NCI-H2196 (cell line): Measurements from ENCODE around the gene MAD1L1.
"Not testable (repeated sequence)": the region's sequence is repeated elsewhere in the genome, so short reads cannot be mapped to it uniquely, and the experiment has no call there.

Experiments
- DNase-seq: peaks from one replicate; lab custom pipeline; 2025; ENCODE audit not compliant: unreplicated experiment; lab: John Stamatoyannopoulos, UW

The MAD1L1 gene

GRCh38 chr7:2005786-2006185 is 227.0 kb downstream of the MAD1L1 start:
- no peak for DNase-seq

GRCh38 chr7:2004841-2005725 is 227.7 kb downstream of the MAD1L1 start:
- DNase-seq = no peak

- no peak for DNase-seq
Observed at GRCh38 chr7:2003931-2004812, 228.6 kb downstream of the MAD1L1 start.

GRCh38 chr7:2003451-2003930 is 229.3 kb downstream of the MAD1L1 start:
- no peak for DNase-seq

- DNase-seq = no peak
Observed at GRCh38 chr7:2002561-2003450, 229.9 kb downstream of the MAD1L1 start.

- no peak for DNase-seq
Observed at GRCh38 chr7:2001601-2002442, 230.9 kb downstream of the MAD1L1 start.

GRCh38 chr7:2000746-2001321 is 231.9 kb downstream of the MAD1L1 start:
- no peak for DNase-seq

GRCh38 chr7:2000153-2000687 is 232.5 kb downstream of the MAD1L1 start:
- DNase-seq = no peak

GRCh38 chr7:1999278-1999984 is 233.3 kb downstream of the MAD1L1 start:
- no peak for DNase-seq

- DNase-seq = no peak
Observed at GRCh38 chr7:1998146-1998545, 234.6 kb downstream of the MAD1L1 start.

GRCh38 chr7:1997537-1998076 is 235.1 kb downstream of the MAD1L1 start:
- no peak for DNase-seq

GRCh38 chr7:1996816-1997215 is 235.9 kb downstream of the MAD1L1 start:
- DNase-seq = no peak

- not testable (repeated sequence) for DNase-seq
Observed at GRCh38 chr7:1995911-1996420, 236.8 kb downstream of the MAD1L1 start.

GRCh38 chr7:1995426-1995825 is 237.3 kb downstream of the MAD1L1 start:
- no peak for DNase-seq

- peak; percentile 37 for DNase-seq
Observed at GRCh38 chr7:1994931-1995330, 237.8 kb downstream of the MAD1L1 start.

- no peak for DNase-seq
Observed at GRCh38 chr7:1993776-1994740, 238.7 kb downstream of the MAD1L1 start.
